ENCODE measurements around the gene PGAP2. TPM values are rescaled to one million over a fixed set of nuclear protein-coding genes. Genes with fewer than 3 reads are reported as not detected.
A peak's percentile ranks its signal among the peaks of the same experiment; 100 is the strongest.

PGAP2 gene
- total and polyA plus RNA-seq, 2 of the 13 experiments (the other 11 are each of a cell fraction or from before 2014, with no cell fraction given), result 21.5 to 47.8 TPM

GRCh38 chr11:3866206-3866605, 57.8 kb downstream of the PGAP2 start (continued):
- TF ChIP-seq MXD1 (CRISPR knock-in tag; IDR thresholded peaks at IDR 0.05) (no peak), AFF4 (CRISPR knock-in tag; IDR thresholded peaks at IDR 0.05) (no peak), ZNF891 (CRISPR knock-in tag; IDR thresholded peaks at IDR 0.05) (no peak), AHDC1 (CRISPR knock-in tag; IDR thresholded peaks at IDR 0.05; ENCODE audit: borderline replicate concordance) (peak; percentile 50; the same call in 1 of the 2 replicates), NAIF1 (CRISPR knock-in tag; IDR thresholded peaks at IDR 0.05; ENCODE audit: borderline replicate concordance) (no peak), BORCS8-MEF2B (CRISPR knock-in tag; IDR thresholded peaks at IDR 0.05) (no peak), HMG20A (CRISPR knock-in tag; IDR thresholded peaks at IDR 0.05; ENCODE audit: borderline replicate concordance) (no peak), HOXA7 (CRISPR knock-in tag; IDR thresholded peaks at IDR 0.05) (no peak), ZUFSP (CRISPR knock-in tag; IDR thresholded peaks at IDR 0.05; ENCODE audit: borderline replicate concordance) (no peak), IRF1 (CRISPR knock-in tag; IDR thresholded peaks at IDR 0.05; ENCODE audit: low read depth) (no peak), PAXIP1 (CRISPR knock-in tag; conservative IDR thresholded peaks at IDR 0.05) (peak; percentile 49), ZNF264 (CRISPR knock-in tag; IDR thresholded peaks at IDR 0.05) (no peak), HNRNPL (IDR thresholded peaks at IDR 0.05; ENCODE audit: low read depth, low read length) (no peak)

Measured in HepG2 (cell line).